Daoy (cell line): ENCODE measurements around the gene MEIKIN. TPM values are rescaled to one million over a fixed set of nuclear protein-coding genes. Genes with fewer than 3 reads are reported as not detected.

Experiments used
- DNase-seq: peaks from one replicate; pipeline ENCODE4 v3.0.0-alpha.2; 2015; ENCODE audit warnings: low read depth
- total RNA-seq: library from RNA; depleted of rRNA; stranded (reverse); fragments of >200 nt; shearing (Covaris generic); gene quantifications from 2 replicates; pipeline ENCODE4 v1.2.3, GENCODE V29; 2014; rRNA removed

Gene MEIKIN, protein sequence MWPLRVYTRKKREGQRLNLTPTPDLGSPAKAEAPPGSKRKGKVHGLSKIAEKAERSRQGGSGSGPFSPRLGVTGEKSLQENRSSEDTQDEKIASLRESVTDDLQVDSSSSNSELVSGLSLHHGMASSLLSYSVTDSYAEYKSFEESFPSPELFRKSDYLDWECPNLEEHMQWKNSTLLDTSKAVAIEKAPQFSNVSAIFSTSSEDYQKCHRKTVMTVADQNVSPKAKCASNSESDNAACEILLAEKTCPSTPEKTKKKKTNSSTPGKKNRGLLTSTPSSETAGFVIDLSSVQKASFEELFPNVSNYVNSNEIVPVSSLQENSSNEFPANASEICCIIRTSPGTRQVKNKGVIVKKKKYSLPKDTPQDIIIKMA
- not detected in 2 replicates for total RNA-seq

DNA sequence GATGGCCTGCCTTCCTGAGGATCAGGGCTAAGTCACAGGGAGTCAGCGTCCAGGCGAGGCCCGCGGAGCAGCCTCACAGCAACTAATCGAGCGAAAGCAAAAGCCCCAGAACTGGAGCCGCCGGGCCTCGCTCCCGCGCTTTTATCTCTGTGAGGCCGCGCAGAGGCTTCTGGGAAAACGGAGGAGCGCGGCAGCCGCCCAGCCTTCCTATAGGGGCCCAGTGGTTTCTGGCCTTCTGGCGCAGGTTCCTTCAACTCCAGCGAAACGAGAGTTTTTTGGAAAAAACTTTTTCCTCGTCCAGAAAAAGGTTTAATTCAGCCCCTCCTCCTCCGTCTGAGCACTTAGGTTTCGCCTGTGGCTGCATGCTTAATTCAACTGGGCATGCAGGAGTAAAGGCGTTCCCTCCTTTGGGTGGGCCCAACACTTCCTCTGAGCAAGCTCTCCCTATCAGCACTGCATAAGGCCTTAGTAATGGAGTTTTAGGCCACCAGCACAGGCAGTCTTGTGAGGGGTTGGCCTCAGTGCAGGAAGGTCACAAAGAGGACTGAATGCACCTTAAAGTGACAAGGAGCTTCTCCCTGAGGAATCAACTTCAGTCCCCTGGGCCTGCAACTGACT lies at the start of gene MEIKIN:
Gene MEIKIN (minus strand): TSS at position 113 of the 618 bp plus-strand sequence. CDS start 158 bp downstream, outside the sequence.
- no peak for DNase-seq

DNA sequence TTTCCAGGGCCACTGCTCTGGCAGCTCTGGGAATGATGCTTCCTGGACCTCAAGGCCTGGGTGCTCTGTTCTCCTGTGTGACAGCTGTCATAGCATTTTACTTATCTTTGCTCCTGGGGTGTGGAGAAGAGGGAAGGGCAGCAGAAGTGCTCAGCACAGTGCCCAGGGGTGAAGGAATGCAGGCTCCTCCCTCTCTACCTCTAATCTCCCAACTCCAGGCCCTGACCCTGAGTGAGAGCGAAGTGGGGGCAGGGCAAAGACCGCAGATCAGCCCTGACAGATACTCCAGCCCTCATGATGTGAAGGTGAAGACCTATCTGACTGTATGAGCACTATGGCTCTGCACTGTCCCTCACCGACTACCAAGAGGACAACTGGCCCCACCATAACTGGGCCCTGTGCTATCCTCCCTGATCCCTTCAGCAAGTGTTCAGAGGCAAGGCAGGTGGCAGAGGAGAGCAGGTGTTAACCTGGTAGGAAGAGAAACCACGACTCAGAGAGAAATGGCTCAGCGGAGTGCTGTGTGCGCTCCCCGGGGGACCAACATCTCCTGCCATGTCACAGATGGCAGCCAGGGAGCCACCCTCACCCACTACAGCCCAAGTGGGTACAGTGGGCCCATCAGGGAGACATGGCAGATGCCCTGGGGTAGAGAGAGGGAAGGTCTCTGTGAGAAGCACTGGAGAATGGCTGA lies 49.2 kb upstream of the MEIKIN start:
- no peak for DNase-seq

DNA sequence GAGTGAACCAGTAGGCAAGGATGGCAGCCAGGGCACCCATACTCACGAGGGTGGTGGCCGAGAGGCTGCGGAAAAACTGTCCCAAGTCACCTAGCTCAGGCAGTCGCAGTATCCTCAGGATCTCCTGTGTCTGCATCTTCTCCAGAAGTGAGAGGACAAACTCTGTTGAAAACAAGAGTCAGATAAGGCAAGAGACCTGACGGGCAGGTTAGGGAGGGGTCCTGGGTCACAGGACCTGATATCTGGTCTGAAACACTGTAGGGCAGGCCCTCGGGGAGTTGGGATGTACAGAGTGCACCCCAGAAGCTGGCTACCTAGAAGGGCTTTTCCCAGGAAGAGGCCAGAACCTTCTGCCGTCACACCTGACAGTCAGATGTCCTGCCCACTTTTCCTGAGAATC lies 48.6 kb upstream of the MEIKIN start:
- no peak for DNase-seq

DNA sequence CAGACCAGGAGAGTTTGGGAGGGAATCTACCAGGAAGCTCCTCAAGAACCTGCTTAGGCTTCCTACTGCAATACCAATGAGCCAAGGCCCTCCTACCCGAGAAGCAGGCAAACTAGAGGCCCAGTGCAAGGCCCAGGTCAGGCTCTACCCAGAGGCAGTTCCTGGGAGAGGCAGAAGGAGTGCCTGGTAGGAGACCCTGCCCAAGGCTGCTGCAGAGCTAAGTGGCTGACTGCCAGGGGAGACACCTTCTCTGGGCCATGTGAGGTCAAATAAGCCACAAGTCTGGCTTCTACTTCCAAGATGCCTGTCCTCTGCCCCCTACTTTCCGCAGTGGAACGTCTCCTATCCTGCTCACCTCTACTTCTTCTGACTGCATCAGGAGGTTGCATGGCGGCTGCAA lies 48.2 kb upstream of the MEIKIN start:
- DNase-seq: no peak

DNA sequence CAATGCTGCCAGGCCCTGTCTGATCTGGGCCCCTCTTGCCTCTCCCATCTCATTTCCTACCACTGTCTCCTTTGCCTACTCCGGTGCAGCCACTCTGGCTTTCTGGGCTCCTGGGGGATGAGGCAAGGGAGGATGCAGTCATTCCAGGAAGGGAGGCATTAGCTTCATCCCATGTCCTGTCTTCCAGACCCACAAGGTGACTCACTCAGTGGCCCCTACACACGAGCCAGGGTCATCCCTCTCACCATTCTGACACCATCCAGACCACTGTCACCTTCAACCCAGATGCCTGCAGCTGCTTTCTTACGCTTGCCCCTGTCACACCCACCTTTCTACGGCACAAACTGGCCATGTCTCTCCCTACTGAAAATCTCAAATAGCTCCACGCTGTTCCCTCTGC lies 46.9 kb upstream of the MEIKIN start:
- DNase-seq: no peak

DNA sequence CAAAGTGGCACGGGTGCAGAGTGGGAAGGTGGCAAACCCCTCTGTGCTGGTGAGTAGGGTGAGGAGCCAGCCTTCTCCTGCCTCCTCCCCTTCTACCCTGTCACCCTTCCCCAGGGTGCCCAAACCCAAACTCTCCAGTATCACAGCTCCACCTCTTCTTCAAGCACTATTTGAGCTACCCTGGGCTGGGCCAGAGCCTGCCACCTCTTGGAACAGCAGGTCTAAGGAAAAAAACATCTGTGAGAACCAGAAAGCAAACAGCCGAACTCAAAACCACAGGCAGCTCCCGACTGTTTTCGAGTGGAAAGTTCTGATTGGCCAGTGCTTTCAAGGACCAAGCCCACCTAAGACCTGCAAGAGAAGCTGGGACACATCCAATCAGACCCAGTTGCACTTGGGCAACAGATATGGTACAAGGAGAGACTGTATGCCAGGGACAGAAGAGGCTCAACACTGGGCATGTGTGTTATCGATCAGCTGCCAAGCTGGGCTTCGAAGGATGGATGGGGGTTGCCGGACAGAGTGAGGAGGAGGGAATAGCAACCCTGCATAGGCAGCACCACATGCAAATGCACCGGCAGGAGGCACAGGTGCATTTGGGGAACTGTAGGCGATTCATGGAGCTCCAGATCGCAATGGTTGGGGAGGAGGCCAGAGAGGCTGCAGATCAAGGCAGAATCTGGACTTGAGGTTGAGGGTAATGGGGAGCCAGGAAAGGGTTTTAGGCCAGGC lies 46.3 kb upstream of the MEIKIN start:
- no peak for DNase-seq

DNA sequence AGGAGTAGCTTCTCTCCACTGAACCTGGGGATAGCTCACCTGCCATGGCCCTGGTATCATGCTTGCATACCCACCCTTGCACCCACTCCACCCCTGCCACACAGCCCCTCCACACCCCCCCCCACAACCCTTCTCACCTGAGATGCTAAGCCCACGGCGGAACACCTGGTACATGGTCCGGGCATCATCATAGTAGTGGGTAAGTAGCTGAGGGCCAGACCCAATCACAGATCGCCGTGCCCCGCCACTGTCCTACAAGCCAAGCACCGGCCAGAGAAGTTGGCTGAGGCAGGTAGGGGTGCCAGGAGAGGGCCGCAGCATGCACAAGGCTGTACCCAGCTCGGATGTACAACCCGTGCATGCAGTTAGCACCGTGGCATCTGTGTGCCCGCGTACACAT lies 45.3 kb upstream of the MEIKIN start:
- DNase-seq: no peak

DNA sequence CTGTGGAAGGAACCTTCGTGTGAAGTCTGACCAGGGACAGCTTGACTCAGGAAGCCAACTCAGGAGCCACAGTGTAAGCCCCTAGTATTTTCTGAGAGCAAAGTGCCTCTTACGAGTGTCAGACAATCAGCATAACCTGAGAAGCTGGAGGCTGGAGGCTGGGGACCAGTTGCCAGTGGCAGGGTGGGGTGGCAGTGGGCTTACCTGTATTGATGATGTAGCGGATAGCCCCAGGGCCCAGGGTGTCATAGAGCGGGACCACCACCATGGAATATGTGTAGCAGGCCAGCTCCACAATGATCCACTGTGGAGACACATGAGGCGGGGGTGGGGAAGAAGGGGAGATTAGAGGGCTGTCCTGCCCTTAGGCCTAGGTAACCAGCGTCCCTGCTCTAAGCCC lies 43.1 kb upstream of the MEIKIN start:
- DNase-seq: no peak

DNA sequence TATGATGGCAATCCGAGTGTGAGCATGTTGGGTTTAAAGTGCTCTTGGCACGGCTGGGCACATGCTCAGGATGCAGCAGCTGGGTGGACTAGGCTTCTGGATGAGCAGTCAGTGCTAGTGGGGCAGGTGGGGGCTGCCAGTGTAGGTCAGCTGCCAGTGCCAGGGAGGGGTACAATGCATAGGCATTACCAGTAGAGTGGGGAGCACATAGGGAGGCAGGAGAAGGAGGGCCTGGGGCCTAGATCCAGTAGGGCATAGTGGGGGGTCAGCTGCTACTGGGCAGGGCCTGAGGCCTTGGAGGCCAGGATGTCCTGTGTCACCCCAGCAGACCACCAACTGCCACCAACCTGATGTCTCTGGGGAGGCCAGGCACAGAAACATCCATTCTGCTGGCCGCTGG lies 41.8 kb upstream of the MEIKIN start:
- no peak for DNase-seq

DNA sequence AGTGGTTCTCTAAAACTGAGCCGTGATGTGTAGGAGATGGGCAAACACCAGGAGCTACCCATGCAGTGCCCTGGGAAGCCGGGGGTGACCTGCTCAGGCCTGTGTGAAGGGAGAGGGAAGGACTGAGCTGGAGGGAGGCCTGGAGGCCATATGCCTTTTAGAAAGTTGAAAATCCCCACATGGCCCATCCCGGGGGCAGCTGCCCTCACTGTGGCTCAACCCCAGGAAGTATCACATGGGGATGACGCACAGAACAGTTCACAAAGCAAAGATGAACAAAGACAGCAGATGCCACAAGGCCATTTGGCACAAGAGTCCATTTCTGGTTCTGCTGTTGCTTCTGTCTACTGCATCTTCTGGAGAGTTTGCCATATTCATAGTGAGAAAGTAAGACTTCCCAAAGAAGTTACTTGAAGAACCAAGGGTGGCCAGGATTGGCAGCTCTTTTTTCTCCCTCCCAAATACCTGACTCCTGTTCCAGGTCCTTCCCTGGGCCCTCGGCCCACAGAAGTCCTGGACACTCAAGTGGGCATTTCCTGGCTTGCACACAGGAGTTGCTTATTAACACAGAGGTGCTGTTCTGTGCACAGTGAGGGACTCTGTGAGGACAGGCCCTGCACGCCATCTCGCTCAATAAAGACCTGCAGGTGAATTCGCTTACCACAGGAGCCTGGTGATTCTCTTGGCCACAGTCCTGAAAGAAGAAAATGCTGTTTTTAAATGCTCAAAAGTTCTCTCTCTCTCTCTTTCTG lies 40.9 kb upstream of the MEIKIN start:
- DNase-seq: no peak

DNA sequence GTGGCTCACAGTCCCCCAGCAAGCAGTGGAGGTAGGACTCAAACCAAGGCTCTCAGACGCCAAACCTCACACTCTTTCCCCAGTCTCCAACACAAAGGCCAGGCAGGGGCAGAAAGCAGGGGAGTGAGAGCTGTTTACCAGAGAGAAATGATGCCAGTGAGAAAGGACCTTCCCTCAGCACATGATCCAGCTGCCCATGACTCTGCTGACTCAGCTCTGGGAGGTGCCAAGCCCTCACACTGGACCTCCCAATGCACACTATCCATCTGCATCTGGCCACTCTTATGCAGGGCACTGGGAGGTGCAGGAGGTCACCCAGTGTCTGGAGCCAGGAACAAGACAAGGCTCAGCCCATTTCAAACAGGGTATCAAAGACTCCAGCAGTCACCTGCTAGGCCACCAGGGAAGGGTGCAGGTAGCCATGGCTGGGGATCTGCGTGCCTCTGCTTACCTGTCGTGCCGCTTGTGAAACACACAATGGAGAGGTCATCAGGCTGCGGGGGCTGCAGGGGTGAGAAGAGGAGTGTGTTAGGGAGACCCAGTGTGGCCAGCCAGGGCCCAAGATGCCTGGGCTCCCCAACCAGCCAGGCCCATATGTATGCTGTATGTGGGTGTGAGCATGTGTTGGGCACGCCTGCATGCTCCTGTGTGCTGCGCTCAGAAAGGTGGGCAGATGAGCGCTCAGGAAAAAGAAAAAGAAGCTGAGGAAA lies 39.6 kb upstream of the MEIKIN start:
- DNase-seq: no peak

DNA sequence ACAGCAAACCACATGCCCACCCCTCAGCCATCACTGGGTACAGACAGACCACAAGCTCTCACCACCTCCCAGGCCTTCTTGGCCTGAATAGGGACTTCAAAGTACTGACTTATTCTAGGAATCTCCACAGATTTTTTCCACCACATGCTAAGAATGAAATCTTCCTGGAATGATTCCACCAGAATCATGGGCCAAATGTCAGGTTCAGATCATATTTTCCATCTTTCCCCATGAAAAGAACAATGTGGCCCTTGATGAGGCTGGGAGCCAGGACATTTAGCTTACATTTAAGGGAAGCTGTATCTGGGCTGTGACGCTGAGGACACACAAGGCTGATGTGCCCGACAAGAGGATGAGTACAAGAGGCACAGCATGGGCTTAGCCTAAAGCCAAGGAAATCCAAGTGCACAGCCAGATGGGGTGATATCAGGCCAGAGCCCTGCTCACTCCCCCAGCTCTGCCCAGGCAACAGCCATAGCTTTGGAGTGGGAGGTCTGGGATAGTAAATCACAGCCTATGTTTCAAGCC lies 37.8 kb upstream of the MEIKIN start:
- no peak for DNase-seq

DNA sequence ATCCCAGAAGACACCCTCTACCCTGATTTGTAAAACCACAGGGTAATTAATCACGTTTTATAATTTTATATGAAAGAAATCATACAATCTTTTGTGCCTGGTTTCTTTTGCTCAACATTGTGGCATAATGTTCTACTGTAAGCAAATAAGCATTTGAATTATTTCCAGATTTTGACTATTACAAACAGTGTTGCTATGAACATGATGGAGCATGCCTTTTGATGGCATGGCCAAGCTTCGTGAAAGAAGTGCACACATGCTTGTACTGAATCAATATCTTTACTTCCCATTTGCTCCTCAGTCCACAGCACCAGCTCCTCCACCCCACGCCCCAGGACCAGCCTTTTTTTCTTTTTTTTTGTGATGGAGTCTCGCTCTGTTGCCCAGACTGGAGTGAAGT lies 36.1 kb upstream of the MEIKIN start:
- no peak for DNase-seq

DNA sequence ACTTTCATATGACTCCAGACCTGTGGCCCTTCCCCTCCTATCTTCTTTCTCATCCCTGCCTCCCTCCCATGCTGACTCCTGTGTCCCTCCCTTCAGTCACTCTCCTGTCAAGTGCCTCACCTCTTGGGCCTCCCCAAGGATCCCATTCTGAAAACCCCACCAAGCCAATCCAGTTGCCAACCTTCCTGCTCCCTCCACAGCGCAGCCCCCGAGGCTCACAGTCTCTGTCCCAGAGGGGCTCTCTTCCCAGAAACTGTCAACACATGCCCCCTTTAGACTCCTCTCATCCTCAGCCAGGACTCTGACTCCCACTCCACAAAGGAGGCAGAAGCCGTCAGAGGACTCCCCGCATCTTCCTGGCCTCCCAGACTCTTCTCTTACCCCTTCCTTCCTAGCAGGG lies 35.2 kb upstream of the MEIKIN start:
- DNase-seq: no peak

DNA sequence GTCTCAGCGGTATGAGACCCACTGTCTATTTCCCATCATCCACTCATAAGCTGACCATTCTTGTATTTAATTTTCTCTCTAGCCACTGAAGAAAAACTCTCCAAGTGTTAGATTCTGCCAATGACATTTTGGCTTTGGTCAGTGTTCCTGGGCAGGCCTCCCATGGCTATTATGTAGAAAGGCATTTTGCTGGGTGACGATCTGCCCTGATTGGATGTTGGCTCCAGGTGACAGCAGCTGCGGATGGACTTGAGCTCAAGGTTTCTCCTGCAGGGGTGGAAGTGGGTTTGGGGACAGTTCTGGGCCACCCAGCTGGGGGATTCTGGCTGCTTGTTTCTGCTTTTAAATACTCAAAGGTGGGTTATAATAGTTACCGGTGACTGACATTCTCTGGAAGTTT lies 34.4 kb upstream of the MEIKIN start:
- DNase-seq: no peak

DNA sequence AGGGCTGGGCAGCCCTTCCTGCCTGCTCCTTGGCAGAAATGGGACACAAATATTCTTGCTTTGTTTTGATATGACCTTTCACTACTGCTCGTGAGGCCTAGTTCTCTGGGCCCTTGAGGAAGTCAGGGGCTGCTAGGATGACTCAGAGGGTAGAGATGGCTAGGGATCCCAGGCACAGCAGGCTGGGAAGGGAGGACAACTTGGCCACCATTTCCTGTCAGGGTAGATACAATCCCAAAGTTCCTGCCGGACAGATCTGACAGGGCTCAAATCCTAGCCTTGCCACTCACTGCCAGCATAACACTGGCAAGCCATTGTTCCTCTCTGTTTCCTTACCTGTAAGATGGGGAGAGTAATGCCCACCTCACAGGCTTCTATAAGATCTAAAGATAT lies 31.7 kb upstream of the MEIKIN start:
- peak; percentile 19 for DNase-seq

DNA sequence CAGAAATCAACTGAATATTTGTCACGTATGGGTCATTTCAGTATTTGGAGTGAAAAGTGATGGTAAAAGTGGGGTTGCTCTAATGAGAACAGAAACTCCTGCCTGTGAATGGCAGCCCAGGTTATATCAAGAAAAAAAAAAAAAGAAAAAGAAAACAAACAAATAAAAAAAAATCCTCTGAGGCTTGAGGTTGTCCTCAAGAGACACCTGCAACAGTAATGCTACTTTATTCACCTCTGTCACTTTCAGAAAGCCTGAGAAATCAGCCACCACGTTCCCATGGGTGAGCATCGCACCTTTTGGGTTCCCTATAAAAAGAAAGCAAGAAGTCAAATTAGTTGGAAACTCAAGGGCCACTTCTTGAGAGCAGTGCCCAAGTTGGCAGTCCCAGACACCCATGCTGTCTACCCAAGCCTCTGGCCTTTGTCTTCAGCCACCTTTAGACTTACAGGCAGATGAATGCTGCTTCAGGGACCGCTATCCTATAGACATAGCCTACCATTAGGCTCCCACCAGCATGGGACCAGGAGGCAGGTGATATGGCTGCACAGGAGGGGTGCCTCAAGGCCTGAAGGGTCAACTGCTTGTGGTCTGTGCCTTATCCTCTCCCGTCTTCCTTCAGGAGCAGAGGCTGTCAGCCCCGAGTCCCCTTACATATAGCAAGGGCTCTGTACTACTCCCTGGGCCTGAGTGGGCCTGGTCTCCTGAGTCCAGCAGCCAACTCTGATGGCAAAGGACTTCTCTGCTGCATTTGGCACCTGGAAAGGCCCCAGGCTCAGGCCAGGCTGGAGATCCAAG lies 31.1 kb upstream of the MEIKIN start:
- no peak for DNase-seq

DNA sequence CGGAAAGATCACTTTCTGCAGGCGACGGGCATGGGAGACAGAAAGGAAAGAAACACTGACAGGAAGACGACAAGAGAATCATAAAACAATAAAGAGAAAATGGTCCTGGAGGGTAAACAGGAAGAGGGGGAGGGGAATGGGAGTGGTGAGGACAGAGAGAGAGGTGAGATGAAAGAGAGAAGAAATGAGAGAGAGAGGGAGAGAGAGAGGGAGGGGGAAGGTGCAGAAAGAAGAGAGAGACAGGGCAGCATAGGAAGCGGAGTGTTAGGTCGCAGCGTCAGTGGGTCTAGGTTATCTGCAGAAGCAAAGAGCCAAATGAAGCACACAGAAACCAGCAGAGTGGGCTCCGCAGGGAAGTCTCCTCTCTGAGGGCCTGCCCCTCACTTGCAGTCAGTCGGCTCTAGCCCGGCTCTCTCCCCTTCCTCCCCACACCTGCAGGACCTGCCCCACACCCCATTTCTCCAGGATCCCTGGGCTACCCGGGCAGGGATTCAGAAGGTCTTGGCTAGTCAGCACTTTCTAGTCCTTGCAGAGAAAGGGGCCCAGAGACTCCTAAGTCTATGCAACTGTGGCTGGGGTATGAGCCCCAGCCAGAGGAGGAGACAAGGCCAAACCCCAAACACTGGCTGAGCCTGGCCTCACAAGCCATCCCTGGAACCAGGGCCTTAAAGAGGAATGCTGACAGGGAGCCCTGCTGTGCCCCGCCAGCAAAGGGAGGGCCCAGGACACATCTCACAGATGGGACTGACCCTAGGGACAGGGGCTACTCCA lies 29.7 kb upstream of the MEIKIN start:
- DNase-seq: no peak

DNA sequence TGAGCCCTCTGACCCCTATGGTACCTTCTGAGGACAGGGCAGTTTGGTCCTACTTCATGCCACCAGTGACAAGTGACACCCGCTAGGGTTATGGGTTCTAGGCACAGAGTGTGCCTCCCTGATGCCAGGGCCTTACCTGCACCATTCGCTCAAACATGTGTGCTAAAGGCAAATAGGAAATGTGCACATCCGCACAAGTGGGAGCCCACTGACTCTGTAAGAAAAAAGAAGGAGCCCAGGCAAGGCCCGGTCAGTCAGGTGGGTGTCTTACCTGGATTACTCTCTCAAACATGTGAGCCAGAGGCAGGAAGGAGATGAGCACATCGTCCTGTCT lies 29.1 kb upstream of the MEIKIN start:
- no peak for DNase-seq
